GM13976 (cell line): ENCODE results near the gene COG2.
"Not testable (repeated sequence)": the region's sequence is repeated elsewhere in the genome, so short reads cannot be mapped to it uniquely, and the experiment has no call there.

Source experiments
- DNase-seq: peaks from one replicate; pipeline ENCODE4 v3.0.0; 2012; ENCODE audit warnings: low spot score
- in situ Hi-C: fragments of 300-500 bp; cut with MboI; formaldehyde crosslinking; loops from one replicate; pipeline ENCODE4 v1.12.0; 2022; ENCODE audit warnings: low sequenced_read_pairs, mixed read lengths, inconsistent platforms; ENCODE audit not compliant: unreplicated experiment
- TF ChIP-seq, protein P1 (sequence below): IDR thresholded peaks from 2 replicates; pipeline ENCODE4 v1.5.1; 2012; ENCODE audit warnings: borderline replicate concordance, mild to moderate bottlenecking; ENCODE audit not compliant: insufficient read depth; ENCODE audit errors: extremely low read depth, missing control alignments, control extremely low read depth

Gene COG2

GRCh38 chr1:230646710-230647302 lies 4.5 kb downstream of the COG2 start:
- in situ Hi-C loops, result no loop called here
- no peak for DNase-seq
- TF ChIP-seq, protein P1, sequence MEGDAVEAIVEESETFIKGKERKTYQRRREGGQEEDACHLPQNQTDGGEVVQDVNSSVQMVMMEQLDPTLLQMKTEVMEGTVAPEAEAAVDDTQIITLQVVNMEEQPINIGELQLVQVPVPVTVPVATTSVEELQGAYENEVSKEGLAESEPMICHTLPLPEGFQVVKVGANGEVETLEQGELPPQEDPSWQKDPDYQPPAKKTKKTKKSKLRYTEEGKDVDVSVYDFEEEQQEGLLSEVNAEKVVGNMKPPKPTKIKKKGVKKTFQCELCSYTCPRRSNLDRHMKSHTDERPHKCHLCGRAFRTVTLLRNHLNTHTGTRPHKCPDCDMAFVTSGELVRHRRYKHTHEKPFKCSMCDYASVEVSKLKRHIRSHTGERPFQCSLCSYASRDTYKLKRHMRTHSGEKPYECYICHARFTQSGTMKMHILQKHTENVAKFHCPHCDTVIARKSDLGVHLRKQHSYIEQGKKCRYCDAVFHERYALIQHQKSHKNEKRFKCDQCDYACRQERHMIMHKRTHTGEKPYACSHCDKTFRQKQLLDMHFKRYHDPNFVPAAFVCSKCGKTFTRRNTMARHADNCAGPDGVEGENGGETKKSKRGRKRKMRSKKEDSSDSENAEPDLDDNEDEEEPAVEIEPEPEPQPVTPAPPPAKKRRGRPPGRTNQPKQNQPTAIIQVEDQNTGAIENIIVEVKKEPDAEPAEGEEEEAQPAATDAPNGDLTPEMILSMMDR, result no peak

DNA sequence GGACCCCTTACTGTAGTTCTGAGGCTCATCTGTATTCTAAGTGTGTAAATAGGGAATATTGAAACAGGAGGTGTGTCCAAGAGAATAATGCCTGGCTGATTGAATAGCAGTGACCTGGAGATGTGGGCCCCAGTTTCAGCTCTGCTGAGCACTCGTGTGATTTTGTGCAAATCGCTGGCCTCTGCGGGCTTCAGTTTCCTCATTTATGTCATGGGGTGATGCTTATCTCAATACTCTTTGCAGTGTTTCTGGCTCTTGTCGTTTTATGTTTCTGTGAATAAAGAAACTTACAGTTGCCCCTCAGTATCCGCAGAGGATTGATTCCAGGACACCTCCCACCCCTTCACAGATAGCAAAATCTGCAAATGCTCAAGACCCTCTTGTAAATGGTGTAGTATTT lies 5.0 kb downstream of the COG2 start:
- TF ChIP-seq, protein P1, result no peak
- DNase-seq, result no peak
- in situ Hi-C loops, result no loop called here

DNA sequence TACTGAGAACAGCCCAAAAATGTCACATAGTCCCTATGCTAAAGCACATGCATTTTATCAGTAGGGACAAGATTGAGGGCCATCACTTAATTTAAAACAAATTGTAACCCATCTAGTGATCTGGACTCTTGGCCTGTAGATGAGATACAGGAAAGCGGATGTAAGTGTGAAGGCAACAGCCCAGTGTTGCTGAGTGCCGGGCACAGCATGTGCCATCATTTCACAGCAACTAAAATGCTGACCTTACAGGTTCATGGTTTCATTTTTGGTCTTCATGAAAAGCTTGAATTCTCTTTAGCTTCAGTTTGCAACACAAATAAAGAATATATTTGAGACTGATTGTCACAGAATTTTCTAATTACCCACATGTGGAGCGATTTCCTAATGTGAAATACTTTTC lies 5.8 kb downstream of the COG2 start:
- DNase-seq, result no peak
- in situ Hi-C loops, result no loop called here
- TF ChIP-seq, protein P1, result no peak

DNA sequence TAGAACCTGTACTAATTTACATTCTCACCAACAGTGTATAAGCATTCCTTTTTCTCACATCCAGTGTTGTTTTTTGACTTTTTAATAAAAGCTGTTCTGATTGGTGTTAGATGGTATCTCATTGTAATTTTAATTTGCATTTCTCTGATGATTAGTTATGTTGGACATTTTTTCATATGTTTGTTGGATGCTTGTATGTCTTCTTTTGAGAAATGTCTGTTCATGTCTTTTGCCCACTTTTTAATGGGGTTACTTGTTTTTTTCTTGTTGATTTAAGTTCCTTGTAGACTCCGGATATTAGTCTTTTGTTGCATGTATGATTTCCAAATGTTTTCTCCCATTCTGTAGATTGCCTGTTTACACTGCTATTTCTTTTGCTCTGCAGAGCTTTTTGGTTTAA lies 8.0 kb downstream of the COG2 start:
- in situ Hi-C loops, result no loop called here
- no peak for DNase-seq
- TF ChIP-seq, protein P1, result no peak

DNA sequence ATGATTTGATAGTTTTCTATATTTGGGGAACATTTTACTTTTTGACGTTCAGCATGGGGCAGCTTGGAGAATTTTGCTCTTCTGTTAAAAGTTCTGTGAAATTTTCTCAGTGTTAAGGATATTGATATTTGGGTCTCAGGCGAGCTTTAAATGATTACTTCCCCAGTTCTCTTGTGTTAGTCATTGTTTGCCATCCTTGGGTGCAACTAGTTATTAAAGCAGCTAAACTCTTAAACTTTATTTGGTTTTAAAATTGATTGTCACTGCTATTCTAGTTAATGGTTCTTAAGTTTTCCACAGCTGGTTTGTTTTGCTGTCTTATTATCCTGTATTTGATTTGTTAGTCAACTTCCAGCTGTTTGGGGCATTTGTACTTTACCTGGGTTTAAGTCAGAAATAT lies 9.0 kb downstream of the COG2 start:
- DNase-seq, result no peak
- TF ChIP-seq, protein P1, result no peak
- in situ Hi-C loops, result no loop called here

DNA sequence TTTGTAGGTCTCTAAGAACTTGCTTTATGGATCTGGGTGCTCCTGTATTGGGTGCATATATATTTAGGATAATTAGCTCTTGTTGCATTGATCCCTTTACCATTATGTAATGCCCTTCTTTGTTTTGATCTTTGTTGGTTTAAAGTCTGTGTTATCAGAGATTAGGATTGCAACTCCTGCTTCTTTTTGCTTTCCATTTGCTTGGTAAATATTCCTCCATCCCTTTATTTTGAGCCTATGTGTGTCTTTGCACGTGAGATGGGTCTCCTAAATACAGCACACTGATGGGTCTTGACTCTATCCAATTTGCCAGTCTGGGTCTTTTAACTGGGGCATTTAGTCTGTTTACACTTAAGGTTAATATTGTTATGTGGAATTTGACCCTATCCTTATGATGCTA lies 14.4 kb downstream of the COG2 start:
- DNase-seq, in situ Hi-C loops: not testable (repeated sequence)

GRCh38 chr1:230658103-230658502 lies 15.8 kb downstream of the COG2 start:
- DNase-seq, in situ Hi-C loops: not testable (repeated sequence)

GRCh38 chr1:230658691-230659090 lies 16.4 kb downstream of the COG2 start:
- in situ Hi-C loops, result no loop called here
- DNase-seq, result no peak
- TF ChIP-seq, protein P1, result no peak
